GM18861 (cell line): Measurements from ENCODE around the gene HPS1.

Experiments
- ATAC-seq: cut with Tn5 transposase; IDR thresholded peaks from one replicate; pipeline ENCODE4 v1.9.1; 2021; ENCODE audit not compliant: unreplicated experiment

Gene HPS1

GRCh38 chr10:98368644-98369043 lies 78.1 kb downstream of the HPS1 start:
- ATAC-seq: no peak

GRCh38 chr10:98367604-98368451 lies 78.9 kb downstream of the HPS1 start:
- ATAC-seq: no peak
